HG03460 (cell line): ENCODE results near the gene DOHH.

Source experiments
- ATAC-seq: cut with Tn5 transposase; IDR thresholded peaks from one replicate; pipeline ENCODE4 v1.9.1; 2021; ENCODE audit not compliant: unreplicated experiment

DOHH gene

GRCh38 chr19:3443840-3444694, 56.4 kb downstream of the DOHH start:
- no peak for ATAC-seq

GRCh38 chr19:3442487-3443071, 57.9 kb downstream of the DOHH start:
- ATAC-seq, result no peak

GRCh38 chr19:3441986-3442329, 58.5 kb downstream of the DOHH start:
- ATAC-seq, result no peak

- ATAC-seq, result no peak
Measured at GRCh38 chr19:3441089-3441985, 59.1 kb downstream of the DOHH start.
